HS-27A (cell line): Measurements from ENCODE around the gene PHF2.

Source experiments
- DNase-seq: peaks from one replicate; pipeline ENCODE4 v3.0.0-alpha.2; 2012; ENCODE audit warnings: low read depth, missing footprints

The PHF2 gene

GRCh38 chr9:93568169-93568568, 8.2 kb upstream of the PHF2 start:
- no peak for DNase-seq

- DNase-seq = no peak
Observed at GRCh38 chr9:93569621-93570174, 6.7 kb upstream of the PHF2 start.

- no peak for DNase-seq
Observed at GRCh38 chr9:93572221-93572620, 4.2 kb upstream of the PHF2 start.

- DNase-seq = no peak
Observed at GRCh38 chr9:93572636-93573515, 3.5 kb upstream of the PHF2 start.

GRCh38 chr9:93573516-93573828, 2.9 kb upstream of the PHF2 start:
- DNase-seq = no peak

- no peak for DNase-seq
Observed at GRCh38 chr9:93574091-93574899, 2.1 kb upstream of the PHF2 start.

- DNase-seq = no peak
Observed at GRCh38 chr9:93574900-93575795, 1.2 kb upstream of the PHF2 start.

- no peak for DNase-seq
Observed at GRCh38 chr9:93575796-93576257, 557 bp upstream of the PHF2 start.

- no peak for DNase-seq
Observed at GRCh38 chr9:93577078-93577974, 942 bp downstream of the PHF2 start.

GRCh38 chr9:93577975-93578682, 1.7 kb downstream of the PHF2 start:
- DNase-seq = no peak

GRCh38 chr9:93578844-93579243, 2.5 kb downstream of the PHF2 start:
- no peak for DNase-seq

- no peak for DNase-seq
Observed at GRCh38 chr9:93579711-93580516, 3.5 kb downstream of the PHF2 start.

GRCh38 chr9:93580654-93581380, 4.4 kb downstream of the PHF2 start:
- no peak for DNase-seq

- DNase-seq = no peak
Observed at GRCh38 chr9:93582115-93582514, 5.7 kb downstream of the PHF2 start.

GRCh38 chr9:93582550-93582949, 6.2 kb downstream of the PHF2 start:
- no peak for DNase-seq

- DNase-seq = no peak
Observed at GRCh38 chr9:93585259-93585658, 8.9 kb downstream of the PHF2 start.

- DNase-seq = no peak
Observed at GRCh38 chr9:93585695-93586094, 9.3 kb downstream of the PHF2 start.

- no peak for DNase-seq
Observed at GRCh38 chr9:93586290-93587057, 10.1 kb downstream of the PHF2 start.
